ENCODE measurements around the gene TNFAIP3.

TNFAIP3 gene

GRCh38 chr6:137866200-137866913 is 702 bp upstream of the TNFAIP3 start:
- no peak for DNase-seq

GRCh38 chr6:137867685-137868509 is 838 bp downstream of the TNFAIP3 start:
- peak; percentile 68 for DNase-seq

DNA sequence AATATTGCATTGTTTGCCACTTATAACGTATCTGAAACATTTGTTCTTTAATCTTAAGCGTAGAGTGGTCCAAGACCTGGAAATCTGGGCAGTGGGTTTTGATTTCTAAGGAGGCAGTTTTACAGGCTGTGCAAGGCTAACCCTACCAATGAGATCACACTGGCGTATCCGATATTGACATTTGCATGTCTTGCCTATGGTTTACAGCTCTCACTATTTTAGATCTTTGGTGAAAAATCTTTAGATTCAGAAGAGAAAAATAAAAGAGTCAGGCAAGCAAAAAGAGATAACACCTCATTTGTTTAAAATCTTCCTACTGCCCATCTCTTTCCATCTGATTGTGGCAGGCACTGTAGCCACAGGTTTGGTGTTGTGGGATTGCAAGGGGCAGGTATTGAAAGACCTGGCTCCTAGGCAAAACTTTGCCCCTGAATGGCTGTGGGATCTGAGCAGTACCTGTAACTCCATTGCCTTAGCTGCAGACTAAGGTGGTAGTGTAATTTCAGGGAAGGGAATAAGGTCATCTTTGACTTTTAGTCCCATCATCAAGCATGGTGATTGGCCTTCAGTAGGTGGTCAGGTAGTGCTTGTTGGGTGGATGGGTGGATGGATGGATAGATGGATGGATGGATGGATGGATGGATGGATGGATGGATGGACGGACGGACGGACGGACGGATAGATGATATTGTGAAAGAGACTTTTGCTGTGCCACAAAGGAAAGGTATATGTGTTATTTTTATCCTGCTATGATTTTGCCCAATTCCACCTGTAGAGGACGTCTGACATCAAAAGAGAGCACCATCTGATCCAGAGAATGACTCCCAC is 1.9 kb downstream of the TNFAIP3 start:
- peak; percentile 62 for DNase-seq

DNA sequence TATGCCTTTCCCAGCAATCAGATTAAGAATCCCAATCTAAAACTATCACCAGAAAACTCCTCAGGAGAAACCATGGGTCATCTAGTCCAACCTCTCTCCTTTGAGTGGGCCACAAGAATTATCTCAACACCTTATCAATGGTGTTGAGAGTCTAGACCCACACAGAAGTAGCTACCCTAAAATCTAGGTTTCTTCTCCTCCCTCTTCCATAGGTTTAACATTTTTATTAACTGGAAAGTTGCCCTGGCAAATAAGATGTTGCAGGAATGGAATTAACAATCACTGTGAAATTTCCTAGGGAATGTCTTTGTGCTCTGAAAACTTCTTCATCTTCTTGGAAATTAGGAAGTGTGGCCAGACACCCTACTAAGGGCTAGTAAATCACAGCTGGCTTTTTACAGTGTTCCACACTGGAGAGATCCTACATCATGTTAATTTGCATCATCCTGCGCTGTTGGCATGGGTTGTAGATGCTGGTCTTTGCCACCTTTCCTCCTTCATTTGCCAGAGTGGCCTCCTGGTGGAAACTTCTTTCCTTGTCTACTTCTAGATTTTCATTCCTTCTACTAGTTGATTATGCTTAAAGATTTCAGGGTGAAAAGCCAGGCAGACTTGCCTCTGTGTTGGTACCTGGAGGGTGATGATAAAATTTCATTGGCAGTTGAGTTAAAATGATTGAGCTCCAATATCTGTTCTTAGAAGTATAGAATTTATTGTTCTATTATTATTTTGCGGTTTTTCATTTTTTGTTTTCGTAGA is 2.7 kb downstream of the TNFAIP3 start:
- peak; percentile 50 for DNase-seq

DNA sequence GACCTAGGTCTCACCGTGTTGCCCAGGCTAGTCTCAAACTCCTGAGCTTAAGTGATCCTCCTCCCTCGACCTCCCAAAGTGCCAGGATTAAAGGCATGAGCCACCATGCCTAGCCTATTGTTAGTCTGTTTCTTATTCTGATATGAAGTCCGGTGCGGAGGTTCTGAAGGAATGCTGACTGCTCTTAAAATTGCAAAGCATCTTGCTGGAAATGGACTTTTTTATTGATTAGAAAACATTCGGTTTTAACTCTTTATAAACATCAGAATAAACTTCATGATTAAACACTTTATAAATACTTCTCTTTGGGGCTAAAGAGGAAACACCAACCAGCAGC is 3.2 kb downstream of the TNFAIP3 start:
- peak; percentile 53 for DNase-seq

- peak; percentile 78 for DNase-seq
Measured at GRCh38 chr6:137870744-137871247, 3.7 kb downstream of the TNFAIP3 start.

- peak; percentile 50 for DNase-seq
Measured at GRCh38 chr6:137871291-137871690, 4.2 kb downstream of the TNFAIP3 start.

DNA sequence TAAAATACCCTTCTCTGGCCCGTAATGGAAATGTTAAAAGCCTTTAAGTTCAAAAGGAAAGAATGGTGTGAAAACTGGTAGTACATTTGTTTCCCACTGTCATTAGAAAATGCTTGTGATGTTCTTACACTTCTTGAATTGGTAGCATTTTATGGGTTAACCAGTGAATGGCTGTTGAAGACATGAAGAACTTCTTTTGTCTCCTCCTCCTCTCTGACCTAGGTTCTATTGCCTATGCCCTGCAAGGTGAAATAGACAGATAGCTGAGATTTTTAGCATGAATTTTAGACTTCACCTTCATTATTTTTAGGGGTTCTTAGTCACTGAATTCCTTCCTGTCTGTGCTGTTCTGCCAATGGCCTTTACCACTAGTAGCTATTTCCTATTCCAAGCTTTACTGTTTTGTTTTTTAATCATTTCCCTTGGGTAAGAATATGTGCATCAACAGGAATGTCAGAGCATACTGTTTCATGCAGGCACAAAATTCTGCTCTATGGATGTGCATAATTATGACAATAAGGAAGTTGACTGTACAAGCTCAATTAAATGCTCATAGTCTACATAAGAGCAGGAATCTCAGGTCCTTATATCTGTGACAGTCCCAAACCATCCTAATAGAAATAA is 4.9 kb downstream of the TNFAIP3 start:
- peak; percentile 50 for DNase-seq

- no peak for DNase-seq
Measured at GRCh38 chr6:137872581-137873115, 5.6 kb downstream of the TNFAIP3 start.

GRCh38 chr6:137873273-137873762 is 6.3 kb downstream of the TNFAIP3 start:
- DNase-seq: peak; percentile 89

DNA sequence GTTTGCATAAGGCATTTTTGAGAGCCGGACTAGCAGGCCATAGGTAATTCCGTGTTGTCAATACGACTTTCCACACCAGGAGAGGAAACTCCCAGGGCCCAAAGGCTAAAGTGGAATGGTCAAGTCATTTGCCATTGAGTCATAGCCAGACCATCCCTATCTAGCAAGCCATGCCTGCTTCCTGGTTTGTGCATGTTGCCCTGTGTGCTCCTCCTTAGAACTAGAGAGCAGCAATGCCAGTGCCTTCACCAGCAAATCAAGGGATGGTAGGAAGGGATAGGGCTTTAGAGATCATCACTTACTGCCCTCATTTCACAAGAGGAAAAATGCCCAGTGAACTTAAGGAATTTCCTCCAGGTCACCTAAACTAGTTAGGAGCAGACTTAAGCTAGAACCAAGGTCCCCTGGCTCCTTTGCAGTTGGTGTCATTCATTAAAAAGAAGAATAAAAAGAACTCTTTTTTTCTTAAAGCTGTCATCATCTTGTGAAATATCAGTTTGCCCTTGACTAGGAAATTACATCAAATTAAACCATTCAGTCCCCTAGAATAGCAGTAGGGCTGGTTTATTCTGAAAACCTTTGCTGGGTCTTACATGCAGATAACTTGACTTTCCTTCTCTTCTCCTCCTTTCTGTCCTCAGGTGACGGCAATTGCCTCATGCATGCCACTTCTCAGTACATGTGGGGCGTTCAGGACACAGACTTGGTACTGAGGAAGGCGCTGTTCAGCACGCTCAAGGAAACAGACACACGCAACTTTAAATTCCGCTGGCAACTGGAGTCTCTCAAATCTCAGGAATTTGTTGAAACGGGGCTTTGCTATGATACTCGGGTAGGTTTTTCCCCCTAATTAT is 7.4 kb downstream of the TNFAIP3 start:
- peak; percentile 42 for DNase-seq

GRCh38 chr6:137875058-137875520 is 8.0 kb downstream of the TNFAIP3 start:
- peak; percentile 30 for DNase-seq

DNA sequence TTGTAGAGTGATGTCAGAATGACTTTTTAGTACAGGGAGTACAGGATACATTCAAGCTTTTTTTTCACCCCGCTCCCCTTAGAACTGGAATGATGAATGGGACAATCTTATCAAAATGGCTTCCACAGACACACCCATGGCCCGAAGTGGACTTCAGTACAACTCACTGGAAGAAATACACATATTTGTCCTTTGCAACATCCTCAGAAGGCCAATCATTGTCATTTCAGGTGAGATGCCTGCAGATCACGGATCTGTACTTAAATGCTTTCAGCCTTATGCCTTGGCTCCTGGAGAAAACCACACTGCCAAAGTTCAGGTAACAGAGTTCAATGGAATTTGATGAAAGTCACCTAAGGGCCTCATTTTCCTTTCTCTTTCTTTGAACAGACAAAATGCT is 8.5 kb downstream of the TNFAIP3 start:
- peak; percentile 27 for DNase-seq

- peak; percentile 31 for DNase-seq
Measured at GRCh38 chr6:137876547-137876946, 9.5 kb downstream of the TNFAIP3 start.

DNA sequence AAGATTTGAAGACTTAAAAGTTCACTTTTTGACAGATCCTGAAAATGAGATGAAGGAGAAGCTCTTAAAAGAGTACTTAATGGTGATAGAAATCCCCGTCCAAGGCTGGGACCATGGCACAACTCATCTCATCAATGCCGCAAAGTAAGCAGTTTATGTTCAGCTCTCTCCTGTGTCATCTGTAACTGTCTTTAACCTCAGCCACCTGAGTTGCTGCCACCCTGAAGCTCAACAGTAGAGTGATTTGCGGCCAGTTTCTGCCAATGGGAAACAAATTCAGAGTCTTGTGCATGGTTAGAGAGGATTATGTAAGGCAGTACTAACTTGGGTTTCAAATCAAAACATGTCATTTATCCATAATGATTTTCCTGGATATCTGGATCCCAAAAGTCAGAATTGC is 10.1 kb downstream of the TNFAIP3 start:
- peak; percentile 28 for DNase-seq

- DNase-seq: peak; percentile 46
Measured at GRCh38 chr6:137877606-137878005, 10.5 kb downstream of the TNFAIP3 start.

DNA sequence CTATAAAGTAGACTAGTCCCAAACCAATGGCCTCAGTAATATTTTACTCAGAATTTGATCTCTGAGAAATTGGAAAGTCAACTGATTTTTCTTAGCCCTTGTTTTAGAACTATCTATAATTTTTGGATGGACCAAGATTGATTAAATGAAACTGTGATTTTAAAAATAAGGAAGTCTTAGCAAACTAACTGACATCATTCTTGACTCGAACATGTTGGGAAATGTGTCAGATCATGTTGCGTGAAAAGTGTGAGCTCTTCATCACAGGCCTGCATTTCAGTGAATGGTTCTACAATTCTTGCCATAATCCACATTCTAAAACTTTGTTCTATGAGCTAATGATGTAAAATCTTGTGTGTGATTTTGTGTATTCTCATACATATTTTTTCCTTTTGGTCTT is 11.0 kb downstream of the TNFAIP3 start:
- peak; percentile 32 for DNase-seq

DNA sequence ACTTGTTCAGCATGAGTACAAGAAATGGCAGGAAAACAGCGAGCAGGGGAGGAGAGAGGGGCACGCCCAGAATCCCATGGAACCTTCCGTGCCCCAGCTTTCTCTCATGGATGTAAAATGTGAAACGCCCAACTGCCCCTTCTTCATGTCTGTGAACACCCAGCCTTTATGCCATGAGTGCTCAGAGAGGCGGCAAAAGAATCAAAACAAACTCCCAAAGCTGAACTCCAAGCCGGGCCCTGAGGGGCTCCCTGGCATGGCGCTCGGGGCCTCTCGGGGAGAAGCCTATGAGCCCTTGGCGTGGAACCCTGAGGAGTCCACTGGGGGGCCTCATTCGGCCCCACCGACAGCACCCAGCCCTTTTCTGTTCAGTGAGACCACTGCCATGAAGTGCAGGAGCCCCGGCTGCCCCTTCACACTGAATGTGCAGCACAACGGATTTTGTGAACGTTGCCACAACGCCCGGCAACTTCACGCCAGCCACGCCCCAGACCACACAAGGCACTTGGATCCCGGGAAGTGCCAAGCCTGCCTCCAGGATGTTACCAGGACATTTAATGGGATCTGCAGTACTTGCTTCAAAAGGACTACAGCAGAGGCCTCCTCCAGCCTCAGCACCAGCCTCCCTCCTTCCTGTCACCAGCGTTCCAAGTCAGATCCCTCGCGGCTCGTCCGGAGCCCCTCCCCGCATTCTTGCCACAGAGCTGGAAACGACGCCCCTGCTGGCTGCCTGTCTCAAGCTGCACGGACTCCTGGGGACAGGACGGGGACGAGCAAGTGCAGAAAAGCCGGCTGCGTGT is 11.6 kb downstream of the TNFAIP3 start:
- peak; percentile 48 for DNase-seq

DNA sequence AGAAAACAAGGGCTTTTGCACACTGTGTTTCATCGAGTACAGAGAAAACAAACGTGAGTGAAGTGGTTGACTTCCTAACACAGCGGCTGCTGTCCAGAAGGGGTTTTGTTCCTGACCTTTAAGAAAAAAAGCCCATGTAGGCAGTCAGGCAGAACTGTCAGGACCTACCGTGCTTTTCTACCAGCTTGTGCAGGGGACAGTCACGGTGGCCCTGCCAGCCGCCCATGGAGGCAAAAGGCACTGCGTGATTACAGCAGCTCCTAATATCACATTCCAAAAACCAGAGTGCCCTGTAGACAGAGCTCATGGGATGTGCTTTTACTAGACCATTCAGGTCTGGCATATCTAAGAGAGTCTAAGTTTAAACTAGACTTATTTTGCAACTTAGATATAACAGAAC is 12.2 kb downstream of the TNFAIP3 start:
- no peak for DNase-seq

Data from CD4-positive, alpha-beta T cell treated with Interleukin-21 for 1 hour (primary cell).